Vagina (tissue), 2 donors: ENCODE results near the gene DNAJC16.

Source experiments
- POLR2A ChIP-seq, 2 donors: fragments of 450-650 bp; IDR thresholded peaks; one replicate each; pipeline ENCODE4 v1.6.1; 2017; ENCODE audit warnings: antibody characterized with exemption in 2 of 2, mild to moderate bottlenecking in 2 of 2, moderate library complexity in 2 of 2
- POLR2AphosphoS5 ChIP-seq, 2 donors: sonication (generic); formaldehyde crosslinking; IDR thresholded peaks; one replicate each; pipeline ENCODE4 v1.9.0; 2017; ENCODE audit warnings: antibody characterized with exemption in 2 of 2, mild to moderate bottlenecking in 2 of 2, low read depth in 1 of 2; ENCODE audit not compliant: insufficient read depth in 1 of 2
- TF ChIP-seq, protein P1 (sequence below), 3 experiments: fragments of 450-650 bp in 2 of 3; fragments of 200-600 bp in 1 of 3; sonication (generic) in 1 of 3; IDR thresholded peaks; one replicate each; pipeline ENCODE4 v1.5.1; 2017 to 2019; ENCODE audit warnings: antibody characterized with exemption in 3 of 3, mild to moderate bottlenecking in 2 of 3, moderate library complexity in 2 of 3

DNA sequence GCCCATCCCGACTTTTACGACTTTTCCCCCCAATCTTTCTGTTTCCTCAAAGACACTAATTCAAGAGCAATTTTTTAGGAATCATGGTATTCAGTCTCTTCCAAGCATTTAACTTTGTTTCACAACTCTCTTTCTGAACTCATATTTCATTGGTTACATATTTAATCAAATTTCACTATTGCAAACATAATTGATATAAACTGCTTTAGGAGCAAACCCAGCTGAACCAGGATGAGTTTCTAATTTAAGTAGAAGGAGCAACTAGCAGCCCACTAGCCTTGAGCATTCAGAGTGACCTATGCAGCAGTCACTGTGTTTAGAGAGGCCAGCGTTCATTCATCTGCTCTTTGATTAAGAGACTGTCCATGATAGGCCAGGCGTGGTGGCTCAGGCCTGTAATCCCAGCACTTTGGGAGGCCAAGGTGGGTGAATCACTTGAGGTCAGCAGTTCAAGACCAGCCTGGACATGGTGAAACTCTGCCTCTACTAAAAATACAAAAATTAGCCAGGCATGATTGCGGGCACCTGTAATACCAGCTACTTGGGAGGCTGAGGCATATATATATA lies 48.9 kb upstream of the DNAJC16 start:
- TF ChIP-seq POLR2AphosphoS5 (IDR thresholded peaks at IDR 0.05; ENCODE audit: insufficient read depth in 1 of 2, low read depth in 1 of 2) = no peak
- TF ChIP-seq, protein P1, sequence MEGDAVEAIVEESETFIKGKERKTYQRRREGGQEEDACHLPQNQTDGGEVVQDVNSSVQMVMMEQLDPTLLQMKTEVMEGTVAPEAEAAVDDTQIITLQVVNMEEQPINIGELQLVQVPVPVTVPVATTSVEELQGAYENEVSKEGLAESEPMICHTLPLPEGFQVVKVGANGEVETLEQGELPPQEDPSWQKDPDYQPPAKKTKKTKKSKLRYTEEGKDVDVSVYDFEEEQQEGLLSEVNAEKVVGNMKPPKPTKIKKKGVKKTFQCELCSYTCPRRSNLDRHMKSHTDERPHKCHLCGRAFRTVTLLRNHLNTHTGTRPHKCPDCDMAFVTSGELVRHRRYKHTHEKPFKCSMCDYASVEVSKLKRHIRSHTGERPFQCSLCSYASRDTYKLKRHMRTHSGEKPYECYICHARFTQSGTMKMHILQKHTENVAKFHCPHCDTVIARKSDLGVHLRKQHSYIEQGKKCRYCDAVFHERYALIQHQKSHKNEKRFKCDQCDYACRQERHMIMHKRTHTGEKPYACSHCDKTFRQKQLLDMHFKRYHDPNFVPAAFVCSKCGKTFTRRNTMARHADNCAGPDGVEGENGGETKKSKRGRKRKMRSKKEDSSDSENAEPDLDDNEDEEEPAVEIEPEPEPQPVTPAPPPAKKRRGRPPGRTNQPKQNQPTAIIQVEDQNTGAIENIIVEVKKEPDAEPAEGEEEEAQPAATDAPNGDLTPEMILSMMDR (IDR thresholded peaks at IDR 0.05) = no peak
- no peak for TF ChIP-seq POLR2A (IDR thresholded peaks at IDR 0.05)
